CD4-positive, alpha-beta T cell treated with Interleukin-15 for 1 hour (primary cell): ENCODE measurements around the gene GALNT8.
A peak's percentile ranks its signal among the peaks of the same experiment; 100 is the strongest.
"Not testable (repeated sequence)": the region's sequence is repeated elsewhere in the genome, so short reads cannot be mapped to it uniquely, and the experiment has no call there.

Experiments
- DNase-seq: peaks from one replicate; pipeline ENCODE4 v3.0.0-alpha.2; 2020

The GALNT8 gene

DNA sequence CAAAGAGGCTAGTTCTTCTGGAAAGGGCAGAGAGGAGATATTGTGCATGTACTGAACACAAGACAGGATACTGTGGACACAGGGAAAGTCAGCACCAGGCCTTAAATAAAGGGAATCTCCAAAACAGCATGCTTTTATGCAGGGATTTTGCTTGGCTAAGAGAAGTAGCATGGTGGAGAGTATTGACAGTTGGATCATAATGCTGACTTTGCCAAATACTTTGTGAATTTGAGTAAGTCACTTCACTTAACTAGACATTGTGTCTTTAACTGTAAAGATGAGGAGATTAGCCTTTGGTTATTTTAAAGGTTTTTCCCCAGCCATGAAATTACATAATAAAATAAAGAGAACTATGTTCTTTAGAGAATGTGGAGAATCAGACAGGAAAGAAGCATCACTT, 24.5 kb downstream of the GALNT8 start:
- DNase-seq = no peak

GRCh38 chr12:4745249-4745648, 25.0 kb downstream of the GALNT8 start:
- no peak for DNase-seq

GRCh38 chr12:4751654-4752053, 31.5 kb downstream of the GALNT8 start:
- not testable (repeated sequence) for DNase-seq

GRCh38 chr12:4762773-4763172, 42.6 kb downstream of the GALNT8 start:
- no peak for DNase-seq

DNA sequence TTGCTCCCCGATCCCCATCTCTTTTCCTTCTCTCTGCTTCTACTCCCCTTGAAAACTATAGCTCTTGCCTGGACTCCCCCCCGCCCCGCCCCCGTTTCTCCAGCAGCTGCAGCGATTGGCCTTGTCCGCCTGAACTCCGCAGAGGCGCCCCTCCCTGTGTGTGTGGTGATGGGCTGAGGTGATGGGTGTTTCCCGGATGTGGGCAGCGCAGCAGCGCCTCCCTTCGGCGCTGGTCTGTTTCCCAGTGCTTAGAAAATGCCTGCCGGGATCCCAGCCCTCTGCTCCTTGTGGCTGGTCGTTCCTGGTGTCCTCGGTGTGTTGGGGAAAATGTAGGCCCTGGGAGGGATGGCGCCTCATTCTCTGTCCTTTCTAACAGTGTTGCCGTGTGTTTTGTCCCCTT, 43.3 kb downstream of the GALNT8 start:
- peak; percentile 36 for DNase-seq

GRCh38 chr12:4766445-4766844, 46.2 kb downstream of the GALNT8 start:
- no peak for DNase-seq

DNA sequence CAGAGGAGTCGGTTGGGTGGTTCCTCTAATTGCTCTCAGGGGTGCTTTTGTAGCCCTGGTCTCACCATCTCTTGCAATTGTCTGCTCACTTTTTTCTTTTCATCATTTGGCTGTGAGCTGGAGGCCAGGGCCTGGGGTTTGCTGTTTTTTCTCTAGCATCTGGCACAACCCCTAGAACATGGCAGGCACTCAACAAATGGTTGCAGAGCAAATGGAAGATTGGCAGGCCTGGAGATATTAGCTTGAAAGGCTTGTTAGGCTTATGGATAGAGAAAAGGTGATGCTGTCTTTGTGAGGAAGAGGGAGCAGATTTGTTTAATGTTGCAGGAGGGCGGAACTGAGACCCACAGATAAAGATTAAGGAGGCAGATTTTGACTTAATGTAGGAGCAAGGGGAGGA, 47.0 kb downstream of the GALNT8 start:
- DNase-seq = no peak

- no peak for DNase-seq
Observed at GRCh38 chr12:4768341-4768740, 48.1 kb downstream of the GALNT8 start.

DNA sequence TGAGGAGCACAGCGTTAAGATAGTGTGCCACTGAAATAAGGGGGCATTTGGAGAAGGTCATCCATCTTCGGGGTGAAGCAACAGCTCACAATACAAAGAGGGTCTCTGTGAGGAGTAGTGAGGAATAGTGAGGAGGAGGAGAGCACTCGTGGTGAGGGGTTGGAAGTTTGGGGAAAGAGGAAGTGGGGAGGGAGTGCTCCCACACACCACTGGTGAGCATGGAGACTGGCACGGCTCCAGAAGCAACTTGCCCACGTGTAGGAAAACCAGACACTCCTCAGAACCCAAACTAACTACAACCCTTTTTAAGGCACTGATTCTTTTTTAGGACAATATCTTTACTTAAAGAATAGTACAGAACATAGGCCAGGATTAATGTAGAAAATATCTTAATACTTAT, 48.9 kb downstream of the GALNT8 start:
- no peak for DNase-seq

- no peak for DNase-seq
Observed at GRCh38 chr12:4771172-4771959, 51.2 kb downstream of the GALNT8 start.

GRCh38 chr12:4771960-4772566, 51.9 kb downstream of the GALNT8 start:
- no peak for DNase-seq

DNA sequence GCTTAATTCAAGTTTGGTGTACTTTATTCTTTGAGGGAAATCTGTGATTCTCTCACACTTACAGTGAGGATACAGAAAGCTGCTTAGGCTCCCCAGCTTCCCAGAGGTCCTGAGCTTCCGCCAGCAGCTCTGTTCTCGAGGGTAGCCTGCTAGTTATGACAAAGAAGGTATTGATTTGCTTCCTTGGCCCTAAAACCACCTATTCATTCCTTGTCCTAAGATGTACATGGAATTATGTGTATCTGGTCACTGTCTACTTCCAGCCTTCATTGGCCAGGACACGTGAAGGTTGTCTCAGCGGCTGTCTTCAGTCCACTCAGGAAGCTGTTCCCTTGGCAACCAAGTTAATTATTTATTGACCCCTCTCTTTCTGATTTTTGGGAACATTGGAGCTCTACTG, 55.7 kb downstream of the GALNT8 start:
- no peak for DNase-seq

GRCh38 chr12:4779749-4780148, 59.5 kb downstream of the GALNT8 start:
- no peak for DNase-seq

DNA sequence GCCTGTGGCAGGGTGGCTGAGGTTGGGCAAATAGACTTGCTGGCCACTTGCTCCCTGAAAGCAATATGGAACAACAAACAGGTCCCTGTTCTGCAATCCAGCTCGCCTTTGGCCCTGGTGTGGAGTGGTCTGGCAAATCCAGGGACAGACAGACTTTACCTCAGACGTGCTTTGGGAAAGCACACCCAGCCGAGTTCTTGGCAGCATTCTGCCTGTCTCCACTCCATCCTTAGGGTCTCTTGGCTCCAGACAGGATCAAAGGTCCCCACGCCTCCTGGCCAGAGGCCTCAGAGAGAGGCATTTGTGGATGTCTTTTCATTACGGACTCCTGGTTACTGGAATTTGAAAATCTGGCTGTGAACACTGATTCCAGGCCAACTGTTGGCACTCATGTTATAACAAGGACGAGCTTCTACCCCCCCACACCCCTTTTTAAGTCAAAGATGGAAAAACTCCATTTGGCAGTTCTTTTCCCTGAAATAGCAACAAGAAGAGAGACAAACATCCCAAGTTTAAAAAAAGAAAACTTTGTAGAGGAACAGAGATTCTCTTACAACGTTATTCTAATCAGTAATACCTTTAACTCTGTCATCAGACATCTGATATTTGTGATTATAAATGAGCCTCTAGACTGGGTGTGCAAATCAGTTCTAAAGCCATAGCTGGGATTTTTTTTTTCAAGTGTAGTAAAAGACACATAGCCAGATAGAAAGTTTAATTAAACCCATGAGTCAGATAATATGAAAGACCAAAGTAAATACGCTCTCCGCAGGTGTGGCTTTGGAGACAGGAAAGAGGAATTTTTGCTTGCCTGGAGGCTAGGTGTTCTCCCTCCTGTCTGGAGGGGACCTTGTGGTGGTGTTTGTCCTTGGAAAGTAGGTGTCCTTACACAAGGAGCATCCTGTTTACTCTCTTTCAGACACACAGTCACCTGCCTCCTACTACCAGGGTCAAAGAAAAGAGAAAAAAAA, 60.7 kb downstream of the GALNT8 start:
- DNase-seq = no peak

GRCh38 chr12:4784404-4785054, 64.3 kb downstream of the GALNT8 start:
- no peak for DNase-seq

- DNase-seq = no peak
Observed at GRCh38 chr12:4786795-4787194, 66.6 kb downstream of the GALNT8 start.

DNA sequence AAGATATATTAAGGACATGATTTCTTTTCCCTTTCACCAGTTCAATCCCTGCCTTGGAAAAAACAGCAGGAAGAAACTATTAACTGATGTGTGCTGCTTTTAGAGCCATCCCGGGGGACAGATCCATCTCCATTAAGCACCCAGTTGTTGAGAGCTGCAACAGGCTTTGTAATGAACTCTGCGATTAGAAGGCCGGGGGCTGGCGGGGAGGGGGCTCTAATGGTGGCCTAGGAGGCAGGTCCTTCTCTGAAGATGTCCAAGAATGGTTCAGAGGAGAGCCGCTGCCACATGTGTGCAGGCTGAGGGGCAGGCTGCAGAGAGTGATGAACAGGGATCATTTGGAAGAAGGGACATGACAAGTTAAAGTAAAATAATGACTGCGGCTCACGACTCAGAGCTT, 67.8 kb downstream of the GALNT8 start:
- no peak for DNase-seq

- no peak for DNase-seq
Observed at GRCh38 chr12:4789776-4790175, 69.6 kb downstream of the GALNT8 start.

GRCh38 chr12:4791497-4791896, 71.3 kb downstream of the GALNT8 start:
- no peak for DNase-seq

GRCh38 chr12:4794491-4794890, 74.3 kb downstream of the GALNT8 start:
- no peak for DNase-seq

DNA sequence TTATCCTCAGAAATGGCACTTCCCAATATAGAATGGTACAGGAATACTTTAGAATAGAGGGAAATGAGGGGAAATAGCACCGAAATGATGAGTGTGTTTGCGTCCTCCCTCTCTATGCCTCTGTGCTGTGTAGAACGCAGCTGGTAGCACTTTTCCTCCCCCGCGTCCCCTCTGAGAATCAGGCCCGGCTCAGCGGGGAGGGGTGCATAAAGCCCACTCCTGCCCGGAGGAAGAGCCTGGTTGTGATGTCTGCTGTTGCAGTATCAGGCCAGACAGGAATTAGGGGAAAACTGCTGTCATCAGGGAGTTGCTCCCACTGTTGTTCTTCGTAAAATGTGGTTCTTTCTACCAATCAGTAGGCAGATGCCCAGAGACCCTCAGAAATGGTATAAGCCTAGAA, 76.0 kb downstream of the GALNT8 start:
- no peak for DNase-seq

DNA sequence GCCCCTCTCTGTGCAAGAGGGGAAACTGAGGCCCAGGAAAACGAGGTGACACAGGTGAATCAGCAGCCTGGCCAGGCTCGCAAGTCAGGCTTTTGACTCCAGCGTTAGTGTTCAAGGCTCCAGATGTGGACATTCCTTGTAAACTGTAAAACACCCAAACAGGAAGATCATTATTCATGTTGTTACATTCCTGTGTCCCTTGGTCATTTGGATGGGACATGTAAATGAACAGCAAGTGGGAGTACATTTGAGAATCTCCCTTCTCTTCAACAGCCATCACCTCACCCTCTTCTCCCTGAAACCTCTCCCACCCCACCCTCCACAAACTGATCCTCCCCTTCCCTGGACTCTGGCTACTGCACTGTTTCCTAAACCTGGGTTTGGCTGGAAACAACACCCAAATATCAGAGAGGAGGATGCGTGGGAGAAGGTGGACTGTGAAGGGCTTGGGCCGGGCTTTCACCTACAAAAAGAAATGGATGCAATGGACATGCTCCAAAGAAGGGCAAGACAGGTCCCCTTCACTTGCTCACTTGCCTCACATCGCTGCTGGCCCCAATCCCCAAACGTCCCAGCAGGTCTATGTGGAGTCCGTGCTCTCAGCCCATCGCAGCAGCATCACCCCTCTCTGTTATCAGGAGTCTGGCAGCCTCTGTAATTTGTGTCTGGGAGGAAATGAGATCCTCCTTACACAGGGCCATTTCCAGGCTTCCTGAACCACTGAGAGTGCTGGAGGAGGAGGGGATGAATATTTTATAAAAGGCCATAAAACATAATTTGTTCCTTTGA, 76.7 kb downstream of the GALNT8 start:
- DNase-seq = no peak
